ENCODE results near the gene SLC45A1. TPM values are rescaled to one million over a fixed set of nuclear protein-coding genes. Genes with fewer than 3 reads are reported as not detected.

The SLC45A1 gene
- total and polyA plus RNA-seq, 5 donors = 2.1 to 3.5 (median 2.6) TPM

DNA sequence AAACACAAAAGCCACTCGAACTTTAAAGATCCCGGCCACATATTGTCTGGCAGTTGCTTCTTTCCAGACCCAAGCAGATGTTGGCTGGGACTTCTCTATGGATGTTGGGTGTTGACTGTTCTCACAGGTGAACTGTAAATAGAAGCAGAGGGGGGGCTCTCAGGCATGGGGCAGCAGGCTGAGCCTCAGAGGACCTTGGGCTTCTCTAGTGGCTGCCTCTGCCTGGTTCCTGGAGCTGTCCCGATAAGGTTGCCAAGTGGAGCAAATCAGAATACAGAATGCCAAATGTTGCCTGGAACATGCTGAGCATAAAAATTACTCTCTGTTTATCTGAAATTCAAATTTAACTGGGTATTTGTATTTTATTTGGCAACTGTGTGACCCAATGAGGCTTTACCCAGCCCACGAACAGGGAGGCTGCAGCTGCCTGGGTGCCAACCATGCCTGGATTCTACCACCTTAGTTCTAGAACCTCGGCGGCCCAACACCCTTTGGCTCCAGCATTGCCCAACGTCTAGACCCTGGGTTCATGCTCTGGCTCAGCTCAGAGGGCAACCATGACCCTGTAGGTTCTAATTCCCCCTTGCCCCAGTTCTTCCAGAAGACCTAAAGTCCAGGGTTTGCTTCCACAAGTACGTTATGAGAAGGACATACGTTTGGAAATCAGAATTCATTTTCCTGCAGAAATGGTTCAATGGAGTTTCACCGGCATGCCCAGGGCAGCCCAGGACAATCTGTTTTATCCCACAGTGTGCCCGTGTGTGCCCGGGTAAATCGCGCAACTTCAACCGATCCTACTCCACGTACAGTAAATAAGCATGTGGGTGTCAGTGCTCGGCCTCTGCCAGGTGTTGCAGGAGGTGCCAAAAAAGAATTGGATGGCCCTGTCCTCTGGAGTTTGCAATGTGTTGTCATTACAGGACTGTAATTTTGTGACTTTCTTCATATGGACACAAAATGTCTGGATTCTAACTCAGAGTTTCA lies 5.4 kb upstream of the SLC45A1 start:
- WGBS = 77% methylated on average over 17 of the region's 17 CpGs
- no peak for DNase-seq
- no peak overlapping the region for H3K27ac ChIP-seq (ENCODE audit: low read length)
- peak; percentile 17 to 62 for ATAC-seq
- no peak overlapping the region for H3K4me3 ChIP-seq (ENCODE audit: low read length)
- intact Hi-C loops (cut with DNase I) = loop anchor here (5.0 to 10.0 kb wide), 5 partner anchors 198 to 335 kb away; partner anchors contain the start of gene ERRFI1 (in 1 of the 4)
- H3K9me3 ChIP-seq (ENCODE audit: control insufficient read depth, low read length) = no peaks in the 10 kb centered on the region
- H3K27me3 ChIP-seq (ENCODE audit: control insufficient read depth, insufficient read depth) = no peaks in the 10 kb centered on the region
- H3K4me1 ChIP-seq (ENCODE audit: control insufficient read depth, insufficient read depth, low read length) = no peaks in the 10 kb centered on the region

DNA sequence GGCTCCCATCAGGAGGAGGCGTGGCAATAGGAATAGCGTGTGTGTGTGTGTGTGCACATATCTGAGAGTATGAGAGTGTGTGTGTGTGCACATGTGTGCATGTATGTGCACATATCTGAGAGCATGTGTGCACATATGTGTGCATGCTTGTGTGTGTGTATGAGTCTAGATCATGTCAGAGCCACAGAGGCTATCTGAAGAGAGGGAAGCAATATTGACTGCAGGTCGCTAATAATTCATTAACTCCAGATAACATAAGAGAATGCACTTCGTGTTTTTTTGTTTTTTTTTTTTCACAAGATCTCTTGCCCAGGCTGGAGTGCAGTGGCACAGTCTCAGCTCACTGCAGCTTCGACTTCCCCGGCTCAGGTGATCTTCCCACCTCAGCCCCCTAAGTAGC lies 4.7 kb upstream of the SLC45A1 start:
- Histone ChIP-seq H3K9me3 (ENCODE audit: control insufficient read depth, low read length) (no peaks in the 10 kb centered on the region), H3K27ac (ENCODE audit: low read length) (no peak overlapping the region), H3K4me1 (ENCODE audit: control insufficient read depth, insufficient read depth, low read length) (no peaks in the 10 kb centered on the region), H3K4me3 (ENCODE audit: low read length) (no peak overlapping the region), H3K27me3 (ENCODE audit: control insufficient read depth, insufficient read depth) (no peaks in the 10 kb centered on the region)
- no peak for DNase-seq
- no peak for ATAC-seq
- WGBS = 81% methylated on average over 6 of the region's 6 CpGs
- intact Hi-C loops (cut with DNase I) = loop anchor here (5.0 to 10.0 kb wide), 5 partner anchors 198 to 336 kb away; partner anchors contain the start of gene ERRFI1 (in 1 of the 4)

DNA sequence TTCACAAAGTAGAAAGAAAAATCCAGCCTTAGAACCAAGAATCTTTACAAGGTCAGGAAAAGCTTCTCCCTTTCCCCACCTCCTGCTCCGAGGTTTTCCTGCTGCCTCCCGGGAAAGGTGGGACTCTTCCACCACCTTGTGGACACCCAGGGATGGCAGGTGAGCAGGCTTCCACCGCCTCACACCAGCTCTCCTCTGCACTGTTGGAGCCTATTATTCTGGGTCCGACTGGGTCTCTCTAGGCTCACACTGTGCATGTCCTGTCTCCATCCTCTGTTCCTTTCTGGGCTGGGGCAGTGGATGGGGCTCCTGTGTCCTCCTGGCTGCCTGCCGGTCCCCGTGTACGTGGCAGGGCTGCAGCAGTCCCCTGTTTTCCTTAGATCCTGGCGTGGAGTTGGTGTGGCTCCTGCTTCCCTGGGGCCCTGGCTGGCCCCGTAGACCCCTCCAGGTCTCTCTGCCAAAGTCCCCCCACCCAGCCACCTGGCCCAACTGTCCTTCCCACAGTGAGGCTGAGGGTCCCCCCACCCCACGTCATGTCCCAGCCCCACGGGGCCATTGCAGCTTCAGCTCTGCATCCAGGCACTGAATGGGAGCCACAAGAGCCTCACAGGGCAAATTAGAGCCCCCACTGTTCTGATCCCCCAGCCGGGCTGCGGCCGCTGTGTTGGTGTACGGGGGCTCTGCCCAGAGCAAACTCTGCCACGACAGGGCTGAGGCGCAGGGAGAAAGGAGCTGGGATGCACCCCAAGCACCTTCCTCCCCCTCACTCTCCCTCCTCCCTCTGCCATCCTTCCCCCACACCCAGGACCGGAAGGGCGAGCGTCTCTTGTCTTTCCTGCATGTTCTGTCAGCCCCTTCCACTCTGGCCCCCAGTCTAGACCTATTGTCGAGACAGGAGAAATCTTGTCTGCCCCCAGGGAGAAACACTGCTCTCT lies 3.3 kb upstream of the SLC45A1 start:
- DNase-seq (peak; percentile 63 to 87 (median 79)), ATAC-seq (peak; percentile 62 to 70)
- H3K9me3 ChIP-seq (ENCODE audit: control insufficient read depth, low read length) = no peaks in the 10 kb centered on the region
- WGBS = 25% methylated on average over 21 of the region's 21 CpGs
- no peaks in the 10 kb centered on the region for H3K4me1 ChIP-seq (ENCODE audit: control insufficient read depth, insufficient read depth, low read length)
- intact Hi-C loops (cut with DNase I) = loop anchor here (5.0 to 10.0 kb wide), 5 partner anchors 200 to 337 kb away; partner anchors contain the start of gene ERRFI1 (in 2 of the 4)
- H3K4me3 ChIP-seq (ENCODE audit: low read length) = no peak overlapping the region
- H3K27me3 ChIP-seq (ENCODE audit: control insufficient read depth, insufficient read depth) = no peaks in the 10 kb centered on the region
- no peak overlapping the region for H3K27ac ChIP-seq (ENCODE audit: low read length)

DNA sequence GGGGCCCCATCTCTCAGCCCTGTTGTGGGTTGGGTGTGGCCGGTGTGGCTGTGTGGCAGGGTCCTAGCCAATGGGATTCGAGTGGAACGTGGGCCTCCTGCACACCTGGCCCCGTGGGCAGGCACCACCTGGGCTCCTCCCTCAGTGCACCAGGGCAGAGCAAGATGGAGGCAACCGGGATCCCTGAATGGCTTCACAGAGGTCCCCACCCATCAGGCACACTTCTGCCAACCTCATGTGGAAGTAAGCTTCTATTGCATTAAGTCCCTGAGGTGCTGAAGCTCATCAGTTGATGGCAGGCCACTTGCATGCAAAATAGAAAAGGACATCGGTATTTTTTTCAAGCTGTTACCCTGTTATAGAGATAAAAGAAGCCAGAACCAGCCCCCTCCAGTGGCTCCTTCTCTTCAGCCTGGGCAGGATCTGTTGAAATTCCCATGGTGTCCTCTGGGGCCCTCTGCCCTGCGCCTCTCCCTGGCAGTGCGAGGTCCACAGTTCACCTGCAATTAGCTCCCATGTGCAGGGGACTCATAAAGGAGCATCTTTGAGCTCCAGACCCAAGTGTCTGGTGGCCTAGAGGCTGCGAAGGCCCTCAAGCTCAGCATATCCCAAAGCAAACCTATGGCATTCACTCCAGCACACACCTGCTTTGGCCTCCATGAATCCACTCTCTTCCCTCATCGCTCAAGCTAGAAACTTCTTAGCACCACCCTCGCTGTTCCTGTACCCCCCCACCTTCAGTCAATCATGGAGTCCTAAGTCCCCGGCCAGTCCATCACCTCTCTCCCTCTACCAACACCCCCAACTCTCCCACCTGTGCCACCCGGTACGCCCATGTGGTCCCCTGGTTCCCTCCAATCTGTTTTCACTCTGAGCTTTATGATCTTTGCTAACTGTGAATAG lies 2.1 kb upstream of the SLC45A1 start:
- H3K4me1 ChIP-seq (ENCODE audit: control insufficient read depth, insufficient read depth, low read length) = no peaks in the 10 kb centered on the region
- no peak overlapping the region for H3K4me3 ChIP-seq (ENCODE audit: low read length)
- no peaks in the 10 kb centered on the region for H3K27me3 ChIP-seq (ENCODE audit: control insufficient read depth, insufficient read depth)
- intact Hi-C loops (cut with DNase I) = loop anchor here in 3 of 4 donors (5.0 to 10.0 kb wide), 3 partner anchors 201 to 331 kb away; partner anchors contain the start of gene ERRFI1 (in 1 of the 3)
- ATAC-seq (no peak), DNase-seq (no peak)
- WGBS = 88% methylated on average over 14 of the region's 14 CpGs
- H3K27ac ChIP-seq (ENCODE audit: low read length) = no peak overlapping the region
- H3K9me3 ChIP-seq (ENCODE audit: control insufficient read depth, low read length) = no peaks in the 10 kb centered on the region

DNA sequence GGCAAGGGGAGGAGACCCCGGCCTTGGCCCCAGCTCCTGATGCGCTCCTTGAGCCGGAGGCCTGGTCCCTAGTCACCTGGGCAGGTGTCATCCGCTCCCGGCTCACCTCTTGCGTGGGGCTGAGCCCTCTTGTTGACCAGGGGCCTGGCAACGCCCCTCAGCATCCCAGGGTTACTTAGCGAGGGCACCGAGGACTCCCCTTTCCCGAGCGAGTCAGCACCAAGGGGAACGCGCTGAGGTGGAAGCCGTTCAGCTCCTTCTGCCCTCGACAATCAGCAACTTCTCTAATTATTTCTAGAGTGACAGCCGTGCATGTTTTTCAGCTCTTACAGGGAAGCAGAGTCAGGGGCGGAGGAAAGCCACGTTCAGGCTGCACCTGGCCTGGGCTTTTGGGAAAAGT lies 522 bp downstream of the SLC45A1 start:
- Histone ChIP-seq H3K27ac (ENCODE audit: low read length) (no peak overlapping the region), H3K9me3 (ENCODE audit: control insufficient read depth, low read length) (no peaks in the 10 kb centered on the region), H3K27me3 (ENCODE audit: control insufficient read depth, insufficient read depth) (no peaks in the 10 kb centered on the region), H3K4me1 (ENCODE audit: control insufficient read depth, insufficient read depth, low read length) (no peaks in the 10 kb centered on the region), H3K4me3 (ENCODE audit: low read length) (peak overlapping the region; percentile 72)
- WGBS = 24% methylated on average over 18 of the region's 18 CpGs
- DNase-seq (no peak), ATAC-seq (no peak)
- intact Hi-C loops (cut with DNase I) = loop anchor here in 3 of 4 donors (5.0 to 10.0 kb wide), 3 partner anchors 204 to 334 kb away; partner anchors contain the start of gene ERRFI1 (in 1 of the 3)

DNA sequence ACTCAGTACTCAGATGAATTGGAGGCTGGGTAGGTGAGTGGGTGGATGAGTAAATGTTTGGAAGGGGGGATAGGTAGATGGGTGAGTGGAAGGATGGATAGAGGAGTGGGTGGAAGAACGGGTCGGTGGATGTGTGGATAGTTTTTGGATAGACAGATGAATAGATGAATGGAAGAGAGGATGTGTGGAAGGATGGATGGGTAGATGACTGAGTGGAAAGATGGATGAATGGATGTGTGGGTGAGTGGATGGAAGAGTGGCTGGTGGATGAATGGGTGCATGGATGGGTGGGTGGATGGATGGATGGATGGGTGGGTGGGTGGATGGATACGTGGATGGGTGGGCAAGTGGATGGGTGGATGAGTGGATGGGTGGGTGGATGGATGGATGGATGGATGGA lies 3.7 kb downstream of the SLC45A1 start:
- no peak for ATAC-seq
- intact Hi-C loops (cut with DNase I) = no loop called here
- 92% methylated on average over 3 of the region's 3 CpGs for WGBS

DNA sequence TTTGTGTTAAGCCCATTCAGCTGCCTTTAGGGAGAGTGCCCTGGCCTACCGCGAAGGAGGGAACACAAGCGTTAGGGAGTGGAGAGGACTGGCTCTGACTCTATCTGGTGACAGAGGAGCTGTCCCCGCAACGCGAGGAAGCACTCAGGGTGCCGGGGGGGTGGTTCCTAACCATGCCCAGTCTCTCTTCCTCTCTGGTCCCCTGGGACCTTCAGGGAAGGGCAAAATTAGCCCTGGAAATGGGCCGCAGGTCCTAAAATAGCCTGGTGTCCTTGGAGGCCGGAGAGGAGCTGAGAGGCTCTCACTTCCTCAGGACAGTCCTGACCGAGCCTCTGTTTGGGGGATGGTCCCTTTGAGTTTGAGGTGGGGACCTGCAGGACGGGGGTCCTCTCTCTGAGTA lies 5.8 kb downstream of the SLC45A1 start:
- Histone ChIP-seq H3K4me1 (ENCODE audit: control insufficient read depth, insufficient read depth, low read length) (no peaks in the 10 kb centered on the region), H3K4me3 (ENCODE audit: low read length) (no peak overlapping the region), H3K27ac (ENCODE audit: low read length) (no peak overlapping the region), H3K27me3 (ENCODE audit: control insufficient read depth, insufficient read depth) (no peaks in the 10 kb centered on the region), H3K9me3 (ENCODE audit: control insufficient read depth, low read length) (no peaks in the 10 kb centered on the region)
- 52% methylated on average over 11 of the region's 11 CpGs for WGBS
- peak in 2 of 3 donors; percentile 49 to 70 for DNase-seq
- intact Hi-C loops (cut with DNase I) = no loop called here
- peak; percentile 85 to 88 for ATAC-seq

More for the DNA sequence above, 3.7 kb downstream of the SLC45A1 start:
- Histone ChIP-seq H3K9me3 (ENCODE audit: control insufficient read depth, low read length) (no peaks in the 10 kb centered on the region), H3K27me3 (ENCODE audit: control insufficient read depth, insufficient read depth) (no peaks in the 10 kb centered on the region), H3K4me1 (ENCODE audit: control insufficient read depth, insufficient read depth, low read length) (no peaks in the 10 kb centered on the region), H3K4me3 (ENCODE audit: low read length) (no peak overlapping the region), H3K27ac (ENCODE audit: low read length) (no peak overlapping the region)
- no peak for DNase-seq

DNA sequence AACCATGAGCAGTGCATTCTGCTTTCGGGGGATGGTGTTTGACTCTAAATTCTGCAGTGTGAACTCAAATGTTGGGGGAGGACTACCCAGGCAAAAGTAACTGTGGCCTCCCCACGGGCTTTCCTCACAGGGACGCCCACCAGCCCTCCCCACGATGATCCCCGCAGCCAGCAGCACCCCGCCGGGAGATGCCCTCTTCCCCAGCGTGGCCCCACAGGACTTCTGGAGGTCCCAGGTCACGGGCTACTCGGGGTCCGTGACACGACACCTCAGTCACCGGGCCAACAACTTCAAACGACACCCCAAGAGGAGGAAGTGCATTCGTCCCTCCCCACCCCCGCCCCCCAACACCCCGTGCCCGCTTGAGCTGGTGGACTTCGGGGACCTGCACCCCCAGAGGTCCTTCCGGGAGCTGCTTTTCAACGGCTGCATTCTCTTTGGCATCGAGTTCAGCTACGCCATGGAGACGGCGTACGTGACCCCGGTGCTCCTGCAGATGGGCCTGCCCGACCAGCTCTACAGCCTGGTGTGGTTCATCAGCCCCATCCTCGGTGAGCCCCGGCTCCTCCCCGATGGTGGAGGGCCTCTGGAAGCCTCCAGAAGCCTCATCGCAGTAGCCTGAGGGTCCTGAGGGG lies 6.4 kb downstream of the SLC45A1 start:
- Histone ChIP-seq H3K27ac (ENCODE audit: low read length) (no peak overlapping the region), H3K4me3 (ENCODE audit: low read length) (no peak overlapping the region), H3K9me3 (ENCODE audit: control insufficient read depth, low read length) (no peaks in the 10 kb centered on the region), H3K27me3 (ENCODE audit: control insufficient read depth, insufficient read depth) (no peaks in the 10 kb centered on the region), H3K4me1 (ENCODE audit: control insufficient read depth, insufficient read depth, low read length) (no peaks in the 10 kb centered on the region)
- WGBS = 90% methylated on average over 32 of the region's 32 CpGs
- DNase-seq (no peak), ATAC-seq (peak in 1 of 2 donors; percentile 24)
- intact Hi-C loops (cut with DNase I) = no loop called here

DNA sequence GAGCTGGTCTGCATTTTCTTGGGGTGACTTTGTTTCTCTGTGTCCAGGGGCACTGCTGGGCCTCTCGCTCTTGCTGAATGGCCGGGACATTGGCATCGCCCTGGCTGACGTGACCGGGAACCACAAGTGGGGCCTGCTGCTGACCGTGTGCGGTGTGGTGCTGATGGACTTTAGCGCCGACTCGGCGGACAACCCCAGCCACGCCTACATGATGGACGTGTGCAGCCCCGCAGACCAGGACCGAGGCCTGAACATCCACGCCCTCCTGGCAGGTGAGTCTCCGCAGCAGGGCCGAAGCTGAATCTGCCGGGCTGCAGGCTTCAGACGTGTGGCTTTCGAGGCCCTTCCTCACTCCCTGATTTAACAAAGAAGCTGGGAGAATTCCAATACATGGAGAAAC lies 7.9 kb downstream of the SLC45A1 start:
- intact Hi-C loops (cut with DNase I) = no loop called here

More for the DNA sequence above, 7.9 kb downstream of the SLC45A1 start:
- ATAC-seq (no peak), DNase-seq (no peak)
- no peaks in the 10 kb centered on the region for H3K27me3 ChIP-seq (ENCODE audit: control insufficient read depth, insufficient read depth)
- no peak overlapping the region for H3K27ac ChIP-seq (ENCODE audit: low read length)
- no peaks in the 10 kb centered on the region for H3K4me1 ChIP-seq (ENCODE audit: control insufficient read depth, insufficient read depth, low read length)
- H3K4me3 ChIP-seq (ENCODE audit: low read length) = no peak overlapping the region
- WGBS = 96% methylated on average over 21 of the region's 21 CpGs
- no peaks in the 10 kb centered on the region for H3K9me3 ChIP-seq (ENCODE audit: control insufficient read depth, low read length)
